HG03565 (cell line): ENCODE measurements around the gene NGFR.

Source experiments
- ATAC-seq: cut with Tn5 transposase; IDR thresholded peaks from one replicate; pipeline ENCODE4 v1.9.1; 2021; ENCODE audit warnings: mild to moderate bottlenecking, moderate library complexity; ENCODE audit not compliant: unreplicated experiment

Gene NGFR

GRCh38 chr17:49514071-49514721 lies 19.1 kb downstream of the NGFR start:
- no peak for ATAC-seq

GRCh38 chr17:49515196-49515770 lies 20.2 kb downstream of the NGFR start:
- ATAC-seq = peak; percentile 73

GRCh38 chr17:49516180-49516579 lies 21.1 kb downstream of the NGFR start:
- no peak for ATAC-seq

GRCh38 chr17:49518346-49519078 lies 23.4 kb downstream of the NGFR start:
- ATAC-seq = no peak

GRCh38 chr17:49519781-49520180 lies 24.7 kb downstream of the NGFR start:
- ATAC-seq = no peak

GRCh38 chr17:49520386-49521087 lies 25.4 kb downstream of the NGFR start:
- no peak for ATAC-seq

GRCh38 chr17:49521088-49521450 lies 26.0 kb downstream of the NGFR start:
- ATAC-seq = no peak

GRCh38 chr17:49521471-49522356 lies 26.6 kb downstream of the NGFR start:
- ATAC-seq = no peak

- ATAC-seq = no peak
These were observed 27.3 kb downstream of the NGFR start for GRCh38 chr17:49522357-49522890.

- no peak for ATAC-seq
These were observed 28.1 kb downstream of the NGFR start for GRCh38 chr17:49523196-49523595.

- no peak for ATAC-seq
These were observed 28.8 kb downstream of the NGFR start for GRCh38 chr17:49523706-49524472.

GRCh38 chr17:49524473-49525359 lies 29.6 kb downstream of the NGFR start:
- no peak for ATAC-seq

- ATAC-seq = no peak
These were observed 31.0 kb downstream of the NGFR start for GRCh38 chr17:49525831-49526741.

- no peak for ATAC-seq
These were observed 33.0 kb downstream of the NGFR start for GRCh38 chr17:49527927-49528651.

GRCh38 chr17:49528966-49529365 lies 33.9 kb downstream of the NGFR start:
- no peak for ATAC-seq

GRCh38 chr17:49530118-49530517 lies 35.0 kb downstream of the NGFR start:
- no peak for ATAC-seq

- no peak for ATAC-seq
These were observed 48.8 kb downstream of the NGFR start for GRCh38 chr17:49543860-49544259.
